HG03520 (cell line): Measurements from ENCODE around the gene WBP1L.
"Not testable (repeated sequence)": the region's sequence is repeated elsewhere in the genome, so short reads cannot be mapped to it uniquely, and the experiment has no call there.

Source experiments
- ATAC-seq: cut with Tn5 transposase; IDR thresholded peaks from one replicate; pipeline ENCODE4 v1.9.1; 2021; ENCODE audit warnings: mild to moderate bottlenecking, moderate library complexity; ENCODE audit not compliant: unreplicated experiment

WBP1L gene

DNA sequence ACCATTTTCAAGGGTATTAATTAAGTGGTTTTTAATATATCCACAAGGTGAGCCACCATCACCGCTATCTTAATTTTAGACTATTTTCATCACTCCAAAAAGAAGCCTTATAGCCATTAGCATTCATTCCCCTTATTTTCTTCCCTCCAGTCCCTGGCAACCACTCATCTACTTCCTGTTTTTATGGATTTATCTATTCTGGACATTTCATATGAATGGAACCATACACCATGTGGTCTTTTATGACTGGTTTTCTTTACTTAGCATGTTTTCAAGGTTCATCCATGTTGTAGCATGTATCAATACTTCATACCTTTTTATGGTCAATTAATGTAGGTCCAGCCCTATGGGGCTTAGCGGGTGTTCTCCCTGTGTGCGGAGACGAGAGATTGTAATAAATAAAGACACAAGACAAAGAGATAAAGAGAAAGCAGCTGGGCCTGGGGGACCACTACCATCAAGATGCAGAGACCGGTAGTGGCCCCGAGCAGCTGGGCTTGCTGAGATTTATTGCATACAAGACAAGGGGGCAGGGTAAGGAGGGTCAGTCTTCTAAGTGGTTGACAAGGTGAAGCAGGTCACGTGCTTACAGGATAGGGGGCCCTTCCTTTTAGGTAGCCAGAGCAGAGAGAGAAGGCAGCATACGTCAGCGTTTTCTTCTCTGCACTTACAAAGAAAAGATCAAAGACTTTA, 14.6 kb downstream of the WBP1L start:
- no peak for ATAC-seq

DNA sequence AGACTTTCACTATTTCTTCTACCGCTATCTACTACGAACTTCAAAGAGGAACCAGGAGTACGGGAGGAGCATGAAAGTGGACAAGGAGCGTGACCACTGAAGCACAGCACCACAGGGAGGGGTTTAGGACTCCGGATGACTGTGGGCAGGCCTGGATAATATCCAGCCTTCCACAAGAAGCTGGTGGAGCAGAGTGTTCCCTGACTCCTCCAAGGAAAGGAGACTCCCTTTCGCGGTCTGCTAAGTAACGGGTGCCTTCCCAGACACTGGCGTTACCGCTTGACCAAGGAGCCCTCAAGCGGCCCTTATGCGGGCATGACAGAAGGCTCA, 15.2 kb downstream of the WBP1L start:
- not testable (repeated sequence) for ATAC-seq

DNA sequence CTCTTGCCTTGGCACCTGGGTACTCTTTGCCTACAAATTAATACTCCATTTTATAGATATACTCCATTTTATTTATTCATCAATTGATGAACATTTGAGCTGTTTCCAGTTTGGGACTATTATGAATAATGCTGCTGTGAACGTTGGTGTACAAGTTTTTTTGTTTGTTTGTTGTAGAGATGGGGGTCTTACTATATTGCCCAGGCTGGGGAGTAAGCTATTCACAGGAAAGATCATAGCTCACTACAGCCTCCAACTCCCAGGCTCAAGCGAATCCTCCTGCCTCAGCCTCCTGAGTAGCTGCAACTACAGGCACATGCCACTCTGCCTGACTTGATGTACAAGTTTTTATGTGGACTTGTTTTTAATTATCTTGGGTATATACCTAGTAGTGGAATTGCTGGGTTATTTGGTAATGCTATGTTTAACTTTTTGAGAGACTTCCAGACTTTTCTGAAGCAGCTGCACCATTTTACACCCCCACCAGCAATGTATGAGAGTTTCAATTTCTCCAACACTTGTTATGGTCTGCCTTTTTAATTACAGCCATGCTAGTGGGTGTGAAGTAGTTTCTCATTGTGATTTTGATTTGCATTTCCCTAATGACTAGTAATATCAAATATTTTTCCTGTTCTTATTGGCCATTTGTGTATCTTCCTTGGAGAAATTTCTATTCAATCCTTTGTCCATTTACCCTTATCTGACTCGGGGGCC, 15.9 kb downstream of the WBP1L start:
- no peak for ATAC-seq

DNA sequence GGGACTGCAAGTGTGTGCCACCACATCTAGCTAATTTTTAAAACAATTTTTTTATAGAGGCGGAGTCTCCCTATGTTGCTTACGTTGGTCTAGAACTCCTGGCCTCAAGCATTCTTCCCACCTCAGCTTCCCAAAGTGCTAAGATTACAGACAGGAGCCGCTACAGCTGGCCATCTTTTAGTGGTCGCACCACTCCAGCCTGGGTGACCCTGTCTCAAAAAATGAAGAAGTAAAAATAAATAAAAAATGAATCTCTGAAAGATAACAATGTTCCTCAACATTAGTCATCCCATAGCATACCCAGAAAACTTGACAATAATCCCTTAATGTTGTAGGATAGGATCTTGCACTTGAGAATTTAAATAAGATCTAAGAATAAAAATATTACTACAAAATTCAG, 18.2 kb downstream of the WBP1L start:
- no peak for ATAC-seq

DNA sequence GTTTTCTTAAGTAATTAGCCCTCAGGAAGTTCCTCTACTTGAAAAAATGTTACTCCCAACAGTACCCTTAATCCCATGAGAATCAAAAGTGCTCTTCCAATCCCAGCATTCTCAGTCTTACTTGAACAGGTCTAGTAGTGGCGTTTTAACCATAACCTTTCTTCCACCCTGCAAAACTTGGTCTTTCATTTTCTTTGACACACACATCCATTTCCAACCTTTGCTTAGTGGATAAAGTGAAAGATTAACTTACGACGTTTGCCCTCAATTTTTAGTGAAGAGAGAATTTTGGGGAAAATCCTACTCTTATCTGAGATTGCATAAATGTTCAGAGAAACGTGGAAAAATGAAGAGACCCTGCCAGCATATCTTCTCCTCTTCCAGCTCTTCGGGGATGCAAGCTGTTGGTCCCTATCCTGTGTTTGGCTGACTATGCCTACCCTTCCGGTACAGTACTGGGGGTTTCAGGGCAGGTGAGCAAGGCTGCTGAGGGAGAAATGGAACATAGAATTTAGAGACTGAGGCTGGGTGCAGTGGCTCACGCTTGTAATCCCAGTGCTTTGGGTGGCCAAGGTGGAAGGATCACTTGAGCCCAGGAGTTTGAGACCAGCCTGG, 18.8 kb downstream of the WBP1L start:
- no peak for ATAC-seq

DNA sequence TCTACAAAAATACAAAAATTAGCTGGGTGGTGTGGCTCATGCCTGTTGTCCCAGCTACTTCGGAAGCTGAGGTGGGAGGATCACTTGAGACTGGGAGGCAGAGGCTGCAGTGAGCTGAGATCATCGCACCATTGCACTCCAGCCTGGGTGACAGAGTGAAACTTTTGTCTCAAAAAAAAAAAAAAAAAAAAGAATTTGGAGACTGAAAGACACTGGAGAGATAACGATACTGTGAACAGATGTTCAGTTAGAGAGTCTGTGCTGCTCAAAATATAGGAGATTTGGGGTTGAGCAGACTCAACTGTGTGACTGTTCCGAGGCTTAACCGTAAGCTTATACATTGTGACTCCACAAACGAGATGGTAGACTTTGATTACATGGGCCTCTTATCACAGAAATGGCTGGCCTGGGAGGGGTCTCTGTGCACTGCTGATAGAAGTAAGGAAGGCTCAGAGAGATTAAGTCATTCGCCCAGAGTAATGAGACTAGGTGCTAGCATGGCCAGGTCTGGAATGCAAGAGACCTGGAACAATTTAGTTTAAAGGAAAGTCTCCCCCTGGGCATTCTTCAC, 19.4 kb downstream of the WBP1L start:
- no peak for ATAC-seq

DNA sequence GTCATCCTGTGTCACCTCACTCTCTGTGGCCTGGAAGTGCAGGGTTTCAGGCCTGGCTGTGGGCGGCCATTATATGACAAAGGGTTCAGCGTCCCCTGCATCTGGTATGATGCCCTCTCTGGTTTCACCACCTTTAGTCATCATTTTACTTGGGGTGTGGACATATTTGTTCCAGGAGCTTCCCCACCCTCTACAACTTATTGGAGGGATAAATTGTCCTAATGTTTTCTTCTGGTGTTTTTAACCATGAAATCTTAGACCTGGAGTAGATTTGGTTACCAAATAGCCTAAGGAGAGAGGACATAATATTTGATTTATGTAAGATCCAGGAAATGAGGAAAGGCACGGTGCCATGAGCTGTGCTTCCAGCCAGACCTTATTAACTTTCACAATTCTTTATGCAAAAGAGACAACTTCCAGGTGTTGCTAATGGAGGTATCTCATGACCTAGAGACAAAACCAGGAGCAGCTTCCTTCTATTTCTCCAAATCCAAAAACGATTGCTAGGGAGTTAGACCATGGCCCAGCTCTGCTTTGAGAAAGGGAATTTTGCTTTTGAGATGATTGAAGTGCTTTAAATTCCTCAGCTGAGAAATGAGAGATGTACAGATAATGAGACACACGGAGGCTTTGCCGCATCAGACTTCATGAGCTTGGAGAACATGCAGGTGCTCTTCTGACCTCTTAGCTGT, 20.9 kb downstream of the WBP1L start:
- no peak for ATAC-seq

DNA sequence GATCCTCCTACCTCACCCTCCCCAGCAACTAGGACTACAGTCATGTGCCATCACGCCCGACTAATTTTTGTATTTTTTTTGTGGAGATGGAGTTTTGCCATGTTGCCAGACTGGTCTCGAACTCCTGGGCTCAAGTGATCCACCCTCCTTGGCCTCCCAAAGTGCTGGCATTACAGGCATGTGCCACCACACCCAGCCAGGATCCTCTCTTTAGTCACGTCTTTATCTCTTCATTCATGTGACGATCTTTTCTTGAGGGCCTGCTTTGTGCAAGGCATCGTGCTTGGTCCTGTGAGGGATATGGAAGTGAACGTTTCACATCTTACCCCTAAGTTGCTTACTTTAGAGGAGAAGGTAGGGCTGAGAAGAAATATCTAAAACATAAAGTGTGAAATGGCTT, 21.6 kb downstream of the WBP1L start:
- no peak for ATAC-seq

DNA sequence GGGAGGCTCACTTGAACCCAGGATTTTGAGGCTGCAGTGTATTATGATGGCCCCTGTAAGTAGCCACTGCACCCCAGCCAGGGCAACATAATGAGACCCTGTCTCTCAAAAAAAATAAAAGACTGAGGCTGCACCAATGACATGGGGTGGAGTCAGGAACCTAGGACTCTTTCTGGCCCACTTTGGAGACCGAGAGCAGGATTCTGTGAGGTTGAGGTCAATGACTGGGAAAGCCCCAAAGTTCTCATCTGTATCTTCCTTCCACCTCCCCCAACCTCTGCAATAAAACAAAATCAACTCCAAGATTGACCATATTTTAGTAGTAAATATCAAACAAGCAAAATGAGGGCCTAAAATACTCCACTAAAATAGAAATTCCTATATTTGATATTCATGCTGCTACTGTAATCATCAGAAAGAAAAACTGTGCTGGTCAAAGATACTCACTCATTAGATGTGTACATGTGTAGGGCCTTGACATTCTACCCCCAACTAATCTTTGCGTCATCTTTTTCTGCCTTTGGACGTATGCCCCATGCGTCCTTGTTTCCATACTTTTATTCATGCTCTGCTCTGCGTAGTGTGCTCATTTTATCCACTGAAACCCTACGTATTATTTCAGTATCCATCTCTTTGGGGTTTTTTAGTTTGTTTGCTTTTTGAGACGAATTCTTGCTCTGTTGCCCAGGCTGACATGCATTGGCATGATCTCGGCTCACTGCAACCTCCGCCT, 23.8 kb downstream of the WBP1L start:
- ATAC-seq = no peak

DNA sequence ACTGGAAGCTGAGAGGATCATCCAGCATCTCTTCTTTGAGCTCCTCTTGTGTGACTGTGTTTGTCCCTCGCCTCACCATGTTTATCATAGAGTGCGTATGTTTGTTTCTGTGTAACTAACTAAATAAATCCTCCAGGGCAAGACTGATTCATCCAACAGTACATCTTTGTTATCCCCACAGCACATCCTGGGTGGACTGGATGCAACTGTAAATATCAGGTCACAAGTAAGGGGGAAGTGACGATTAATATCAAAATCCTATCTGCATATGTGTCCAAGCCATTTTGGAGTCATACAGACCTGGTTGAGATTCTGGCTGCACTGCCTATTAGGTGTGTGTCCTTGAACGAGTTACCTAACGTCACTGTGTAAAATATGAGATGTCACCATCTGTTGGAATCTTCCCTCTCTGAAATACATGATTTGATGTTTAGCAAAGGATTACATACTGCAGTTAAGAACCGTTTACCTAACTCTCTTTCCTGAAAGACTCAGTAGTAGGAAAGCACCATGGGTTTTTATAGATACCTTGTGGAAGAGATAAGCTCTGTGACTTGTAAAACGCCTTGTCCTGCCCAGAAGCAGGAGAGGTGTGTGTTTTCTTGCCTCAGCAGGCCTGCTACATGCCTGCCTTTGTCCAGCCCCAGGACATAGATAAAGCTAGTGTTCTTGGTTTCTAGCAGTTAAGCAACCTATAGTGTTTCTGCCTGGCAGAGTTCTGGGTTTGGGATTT, 25.8 kb downstream of the WBP1L start:
- no peak for ATAC-seq

DNA sequence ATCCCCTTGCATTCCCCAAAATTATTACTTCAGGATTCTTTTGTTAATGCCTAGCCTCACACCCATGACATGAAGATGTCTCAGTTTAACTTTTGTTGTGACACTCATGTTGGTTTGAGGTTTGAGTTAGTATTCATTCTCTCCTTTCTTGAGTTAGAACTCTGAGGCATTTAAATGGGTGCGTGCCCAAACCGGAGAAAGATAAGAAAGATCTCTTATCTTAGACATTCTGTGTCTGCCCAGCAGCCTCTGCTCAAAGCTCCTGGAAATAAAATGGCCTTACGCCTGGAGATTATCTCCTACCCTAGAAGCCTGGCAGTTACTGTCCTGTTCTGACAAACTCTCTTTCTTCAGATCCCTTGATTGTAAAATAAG, 26.3 kb downstream of the WBP1L start:
- no peak for ATAC-seq

DNA sequence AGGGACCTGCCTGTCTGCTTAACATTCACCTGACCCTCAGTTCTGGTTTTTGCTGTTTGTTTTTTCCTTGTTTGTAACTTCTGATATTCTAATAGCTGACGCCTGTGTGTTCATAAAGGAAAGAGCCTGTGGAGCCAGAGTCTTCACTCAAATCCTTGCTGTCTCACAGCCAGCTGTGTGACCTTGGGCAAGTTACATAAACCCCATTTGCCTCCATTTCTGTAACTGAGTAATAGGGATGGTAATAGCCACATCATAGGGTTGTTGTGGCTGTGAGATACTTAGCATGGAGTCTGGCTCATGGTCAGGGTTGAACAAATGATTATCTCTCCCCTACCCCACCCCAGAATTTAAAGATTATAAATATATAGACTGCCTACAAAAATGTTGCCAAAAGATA, 27.0 kb downstream of the WBP1L start:
- no peak for ATAC-seq

DNA sequence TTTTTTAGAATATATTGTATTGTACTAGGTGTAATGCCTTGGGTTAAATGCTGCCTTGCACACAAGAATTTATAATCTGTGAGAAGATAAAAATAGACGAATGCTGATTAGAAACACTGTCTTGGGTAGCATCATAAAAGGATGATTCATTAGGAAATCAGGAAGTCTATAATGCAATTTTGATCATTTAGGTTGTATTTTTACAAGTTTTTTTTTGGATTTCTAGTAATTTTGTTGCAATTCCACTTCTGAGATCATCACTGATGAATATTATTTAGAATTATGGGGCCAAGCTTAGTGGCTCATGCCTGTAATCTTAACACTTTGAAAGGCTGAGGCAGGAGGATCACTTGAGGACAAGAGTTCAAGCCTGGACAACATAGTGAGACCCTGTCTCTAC, 29.6 kb downstream of the WBP1L start:
- ATAC-seq = no peak

DNA sequence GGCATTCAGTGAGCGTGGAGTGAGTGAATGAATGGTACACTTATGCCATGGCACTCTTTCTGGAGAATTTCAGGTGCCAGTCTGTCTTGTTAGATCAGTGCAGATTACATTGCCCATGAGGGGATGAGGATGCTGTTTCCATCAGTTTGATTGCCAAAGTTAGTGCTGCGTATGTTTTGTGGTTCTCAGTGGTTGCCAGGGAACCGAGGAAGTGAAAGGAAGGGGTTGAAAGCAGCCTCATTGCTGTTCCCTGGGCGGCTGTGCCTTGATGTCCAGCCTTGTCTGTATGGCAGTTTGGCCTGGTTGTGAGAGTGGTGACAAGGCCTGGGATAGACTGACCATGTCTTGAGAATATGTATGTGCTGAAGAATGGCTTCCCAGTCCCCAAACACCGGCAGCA, 30.2 kb downstream of the WBP1L start:
- no peak for ATAC-seq

DNA sequence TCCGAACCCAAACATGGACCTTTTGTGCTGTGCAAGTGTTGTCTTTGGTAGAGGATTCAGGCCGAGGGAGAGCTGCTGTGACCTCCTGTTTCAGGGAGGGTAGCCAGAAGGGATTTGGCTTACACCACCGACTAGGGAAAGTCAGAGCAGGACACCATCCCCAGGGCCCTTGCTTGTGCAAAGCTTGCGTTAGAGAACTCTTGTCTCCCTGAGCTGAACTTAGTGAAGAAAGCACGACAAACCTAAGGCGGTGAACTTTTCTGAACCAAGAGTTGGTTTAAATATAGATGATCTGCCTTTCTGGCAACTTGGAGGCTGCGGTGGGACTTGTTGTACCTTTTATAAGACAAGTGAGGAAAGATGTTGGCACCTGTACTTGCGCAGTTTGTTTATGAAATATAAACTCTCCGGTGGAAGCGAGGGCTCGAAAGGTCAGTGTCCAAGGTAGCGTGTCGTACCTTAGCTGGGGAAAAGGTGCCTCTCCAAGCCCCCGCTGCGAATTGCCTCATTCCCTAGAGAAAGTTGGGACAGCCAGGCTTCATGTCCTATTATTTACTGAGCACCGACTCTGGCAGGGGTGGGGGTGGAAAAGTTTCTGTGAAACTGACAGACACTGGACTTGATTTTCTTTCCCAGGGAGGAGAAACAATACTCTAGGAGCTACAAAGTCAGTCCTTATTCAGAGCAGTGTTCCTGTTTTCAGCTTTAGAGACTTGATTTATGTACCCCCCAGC, 31.6 kb downstream of the WBP1L start:
- ATAC-seq = no peak

DNA sequence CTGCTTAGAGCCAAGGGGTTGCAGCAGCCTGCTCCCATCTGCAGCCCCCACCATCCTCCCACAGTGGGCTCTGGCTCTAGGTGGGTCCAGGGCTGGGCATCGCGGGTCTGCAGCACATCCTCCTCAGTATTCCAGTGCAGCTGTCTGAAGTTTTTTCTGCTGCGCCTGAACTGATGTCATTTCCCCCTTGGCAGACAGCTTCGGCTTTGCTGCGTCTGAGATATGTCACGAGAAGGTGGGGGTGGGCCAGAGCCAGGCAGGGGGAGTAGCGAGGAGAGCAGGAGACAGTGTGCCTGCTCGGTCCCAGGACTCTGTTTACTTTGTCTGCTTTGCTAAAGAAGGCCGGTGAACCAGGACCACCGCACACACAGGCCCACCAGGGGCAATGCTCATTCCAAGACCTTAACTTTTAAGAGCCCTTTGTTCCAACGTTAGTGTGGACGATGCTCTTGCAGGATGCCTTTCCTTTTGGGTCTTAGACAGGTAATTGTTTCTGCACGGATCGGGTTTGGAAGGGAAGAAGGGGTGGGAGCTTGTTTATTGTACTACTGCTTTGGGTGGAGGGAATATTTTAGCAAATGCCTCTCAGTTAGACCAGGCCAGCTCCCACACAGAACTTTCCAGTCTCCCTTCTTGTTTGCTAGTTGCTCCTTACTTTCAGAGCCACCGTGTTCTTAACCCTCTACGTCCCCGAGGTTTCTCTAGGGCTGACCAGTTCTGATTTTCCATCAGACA, 32.4 kb downstream of the WBP1L start:
- ATAC-seq = no peak

DNA sequence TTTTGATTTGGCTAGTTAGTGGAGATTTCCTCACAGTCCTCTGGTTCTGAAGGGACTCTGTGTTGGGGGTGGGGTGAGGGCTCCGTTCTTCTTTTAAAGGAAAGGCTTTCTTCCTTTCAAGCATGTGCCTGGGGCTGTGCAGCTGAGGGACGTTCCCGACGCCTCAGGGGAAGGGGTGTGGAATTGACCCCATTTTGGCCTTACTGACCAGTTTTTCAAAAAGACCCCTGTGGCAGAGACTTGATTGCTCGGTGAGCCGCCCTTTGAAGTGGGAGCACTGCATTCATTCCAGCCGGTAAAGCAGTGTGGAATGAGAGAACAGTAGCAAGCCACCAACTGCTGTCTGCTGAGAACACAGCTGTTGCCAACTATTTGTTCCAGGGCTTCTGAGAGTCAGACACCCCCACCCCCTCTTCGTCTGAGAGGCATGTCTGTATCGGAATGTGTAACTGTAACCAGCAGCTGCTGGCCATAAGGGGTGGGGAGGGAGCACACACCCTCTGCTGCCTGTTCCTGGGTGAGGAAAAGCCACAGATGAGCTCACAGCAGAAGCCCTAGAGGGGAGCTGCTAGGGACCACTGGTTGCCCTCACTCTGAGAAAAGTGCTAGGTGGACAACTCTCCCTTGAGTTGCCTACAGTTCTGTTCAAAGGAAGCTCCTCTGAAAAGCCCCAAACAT, 33.2 kb downstream of the WBP1L start:
- ATAC-seq = no peak

DNA sequence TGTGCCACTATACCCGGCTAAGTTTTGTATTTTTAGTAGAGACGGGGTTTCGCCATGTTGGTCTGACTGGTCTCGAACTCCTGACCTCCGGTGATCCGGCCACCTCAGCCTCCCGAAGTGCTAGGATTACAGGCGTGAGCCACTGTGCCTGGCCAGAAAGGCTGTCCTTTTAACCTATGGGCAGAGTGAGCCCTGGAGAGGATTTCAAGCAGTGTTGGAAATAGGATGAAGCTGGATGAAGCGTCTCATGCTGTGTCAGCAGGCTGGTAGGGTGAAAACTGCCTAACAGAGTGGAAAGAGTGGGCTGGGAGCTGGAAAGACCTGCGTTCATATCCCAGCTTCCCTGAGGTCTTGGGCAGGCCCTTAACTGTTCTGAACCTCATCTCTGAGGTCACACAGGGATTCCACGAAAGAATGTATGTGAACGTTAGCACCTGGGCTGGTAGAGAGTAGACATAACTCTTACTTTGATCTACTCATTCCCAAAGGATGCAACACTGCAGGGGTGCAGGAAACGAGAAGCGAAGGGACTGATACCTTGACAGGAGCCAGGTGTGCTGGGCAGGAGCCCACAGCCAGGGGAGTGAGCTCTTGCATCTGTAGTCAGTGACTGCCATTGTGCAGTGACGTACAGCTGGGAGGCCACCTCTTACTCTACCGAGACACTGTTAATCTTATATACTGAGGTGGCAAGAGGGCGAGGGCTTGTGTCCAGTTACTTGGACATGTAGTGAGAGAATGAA, 34.1 kb downstream of the WBP1L start:
- ATAC-seq = no peak
